Stimulated activated CD4-positive, alpha-beta T cell treated with anti-CD3 and anti-CD28 coated beads, Interleukin-12 subunit alpha, Interleukin-12 subunit beta, amount 100 ng/mL, for 48 hours (primary cell): ENCODE measurements around the gene C9orf153.
"Not testable (repeated sequence)": the region's sequence is repeated elsewhere in the genome, so short reads cannot be mapped to it uniquely, and the experiment has no call there.

ENCODE experiments used
- DNase-seq, 3 donors: peaks; one replicate each; pipeline ENCODE4 v3.0.0-alpha.2; 2020; ENCODE audit warnings: low read depth in 2 of 3, low spot score in 1 of 3

Gene C9orf153

GRCh38 chr9:86193088-86193487 lies 66.4 kb downstream of the C9orf153 start:
- DNase-seq, result no peak

- DNase-seq, result not testable (repeated sequence)
These were observed 68.8 kb downstream of the C9orf153 start for GRCh38 chr9:86190700-86191099.

GRCh38 chr9:86187121-86187520 lies 72.3 kb downstream of the C9orf153 start:
- DNase-seq, result no peak

- no peak for DNase-seq
These were observed 72.8 kb downstream of the C9orf153 start for GRCh38 chr9:86186696-86187095.

GRCh38 chr9:86185872-86186271 lies 73.6 kb downstream of the C9orf153 start:
- DNase-seq, result no peak

- DNase-seq, result no peak
These were observed 75.3 kb downstream of the C9orf153 start for GRCh38 chr9:86184138-86184524.

GRCh38 chr9:86183229-86184137 lies 76.0 kb downstream of the C9orf153 start:
- DNase-seq, result no peak

- no peak for DNase-seq
These were observed 77.8 kb downstream of the C9orf153 start for GRCh38 chr9:86181379-86182315.

GRCh38 chr9:86178503-86178902 lies 81.0 kb downstream of the C9orf153 start:
- DNase-seq, result no peak

- no peak for DNase-seq
These were observed 81.5 kb downstream of the C9orf153 start for GRCh38 chr9:86177995-86178394.

- no peak for DNase-seq
These were observed 83.0 kb downstream of the C9orf153 start for GRCh38 chr9:86176468-86176867.

- no peak for DNase-seq
These were observed 83.6 kb downstream of the C9orf153 start for GRCh38 chr9:86175743-86176456.

- no peak for DNase-seq
These were observed 84.2 kb downstream of the C9orf153 start for GRCh38 chr9:86175223-86175622.
